B cell (primary cell): ENCODE data around the gene SCFD2.

ENCODE experiments used
- EZH2 ChIP-seq: IDR thresholded peaks from 2 replicates; pipeline ENCODE4 v1.6.1; 2012; ENCODE audit warnings: borderline replicate concordance, low read depth, mild to moderate bottlenecking, moderate library complexity, low read length; ENCODE audit not compliant: insufficient read depth, poor library complexity, severe bottlenecking
- TF ChIP-seq, protein P1 (sequence below): fragments of 200-600 bp; IDR thresholded peaks from one replicate; pipeline ENCODE4 v1.8.0; 2022; ENCODE audit warnings: antibody characterized with exemption, mild to moderate bottlenecking

DNA sequence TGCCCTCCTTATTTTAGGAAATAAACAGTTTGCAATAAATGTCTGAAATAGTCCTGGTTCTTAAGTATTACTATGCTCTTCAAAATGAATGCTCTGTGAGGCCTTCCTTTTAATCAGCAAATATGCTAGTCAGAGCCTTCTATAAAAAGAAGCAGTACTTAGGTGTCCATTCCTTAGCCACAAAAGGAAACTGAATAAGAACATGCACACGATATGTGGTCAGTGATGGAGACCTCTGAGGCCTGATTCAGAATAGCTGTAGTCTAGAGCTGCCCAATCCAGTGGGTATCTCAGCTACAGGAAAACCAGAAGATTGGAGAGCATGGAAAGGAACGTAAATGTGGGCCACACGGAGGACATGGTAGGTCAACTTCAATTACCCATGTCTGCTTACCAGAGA, 361.9 kb downstream of the SCFD2 start:
- TF ChIP-seq, protein P1, sequence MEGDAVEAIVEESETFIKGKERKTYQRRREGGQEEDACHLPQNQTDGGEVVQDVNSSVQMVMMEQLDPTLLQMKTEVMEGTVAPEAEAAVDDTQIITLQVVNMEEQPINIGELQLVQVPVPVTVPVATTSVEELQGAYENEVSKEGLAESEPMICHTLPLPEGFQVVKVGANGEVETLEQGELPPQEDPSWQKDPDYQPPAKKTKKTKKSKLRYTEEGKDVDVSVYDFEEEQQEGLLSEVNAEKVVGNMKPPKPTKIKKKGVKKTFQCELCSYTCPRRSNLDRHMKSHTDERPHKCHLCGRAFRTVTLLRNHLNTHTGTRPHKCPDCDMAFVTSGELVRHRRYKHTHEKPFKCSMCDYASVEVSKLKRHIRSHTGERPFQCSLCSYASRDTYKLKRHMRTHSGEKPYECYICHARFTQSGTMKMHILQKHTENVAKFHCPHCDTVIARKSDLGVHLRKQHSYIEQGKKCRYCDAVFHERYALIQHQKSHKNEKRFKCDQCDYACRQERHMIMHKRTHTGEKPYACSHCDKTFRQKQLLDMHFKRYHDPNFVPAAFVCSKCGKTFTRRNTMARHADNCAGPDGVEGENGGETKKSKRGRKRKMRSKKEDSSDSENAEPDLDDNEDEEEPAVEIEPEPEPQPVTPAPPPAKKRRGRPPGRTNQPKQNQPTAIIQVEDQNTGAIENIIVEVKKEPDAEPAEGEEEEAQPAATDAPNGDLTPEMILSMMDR, result no peak
- TF ChIP-seq EZH2, result no peak
